A549 treated with Hydrocortisone at 1 μM for 4 hours (cell line): Measurements from ENCODE around the gene ELK1. TPM values are rescaled to one million over a fixed set of nuclear protein-coding genes. Genes with fewer than 3 reads are reported as not detected.

Experiments
- total RNA-seq: library from RNA; stranded (reverse); fragments of 200-300 nt; extraction: Qiagen RNA extraction; gene quantifications from 5 replicates; pipeline ENCODE4 v1.2.3, GENCODE V29; 2022

ELK1 gene
- total RNA-seq = 34.9 to 38.6 TPM (median 35.6 TPM) in 5 replicates

GRCh38 chrX:47650164-47651042 lies at the start of gene ELK1:
Gene ELK1, minus strand, starts transcription at chrX:47650563. Its CDS starts 9,122 bp downstream, at chrX:47641441.

GRCh38 chrX:47658684-47659420 lies 8.5 kb upstream of the ELK1 start, which contains the start of gene UXT:
Gene UXT, minus strand, starts transcription at chrX:47659180. Its CDS starts 253 bp downstream, at chrX:47658927.

GRCh38 chrX:47629419-47630200 lies 20.8 kb downstream of the ELK1 start, which contains the start of gene CFP:
Gene CFP, minus strand, starts transcription at chrX:47629930. Its CDS starts 86 bp downstream, at chrX:47629844.

GRCh38 chrX:47619486-47620302 lies 30.7 kb downstream of the ELK1 start, which contains the start of gene SYN1:
Gene SYN1, minus strand, starts transcription at chrX:47619857. Its CDS starts 129 bp downstream, at chrX:47619728.

Other genes starting within 250 kb of the ELK1 start
- gene ZNF41, start 167.3 kb downstream of the ELK1 start, total RNA-seq = 3.3 to 5.8 TPM (median 3.6 TPM) in 5 replicates
- 46.6 to 57.5 TPM (median 54.7 TPM) in 5 replicates for gene ARAF, start 89.4 kb downstream of the ELK1 start, total RNA-seq
- gene TIMP1, start 68.1 kb downstream of the ELK1 start, total RNA-seq = 231 to 288 TPM (median 262 TPM) in 5 replicates
- 0.13 to 0.56 TPM (median 0.26 TPM) in 5 replicates for gene SYN1, start 30.7 kb downstream of the ELK1 start, total RNA-seq
- gene CFP, start 20.6 kb downstream of the ELK1 start, total RNA-seq = 0.17 to 0.89 TPM (median 0.64 TPM) in 5 replicates
- 142 to 194 TPM (median 182 TPM) in 5 replicates for gene UXT, start 8.6 kb upstream of the ELK1 start, total RNA-seq
- 4.0 to 8.2 TPM (median 6.1 TPM) in 5 replicates for gene ZNF81, start 186.3 kb upstream of the ELK1 start, total RNA-seq